IMR-90 (cell line): ENCODE measurements around the gene PC. TPM values are rescaled to one million over a fixed set of nuclear protein-coding genes. Genes with fewer than 3 reads are reported as not detected.
A peak's percentile ranks its signal among the peaks of the same experiment; 100 is the strongest.

ENCODE experiments used
- ATAC-seq: fragments of 200-7000 bp; cut with Tn5 transposase; 2 replicates; pipeline ENCODE4 v1.9.1; 2020; ENCODE audit warnings: low read depth, mild to moderate bottlenecking, moderate library complexity
- BruUV-seq: library from RNA; stranded (reverse); fragments of 400-500 nt; replicated peaks from 2 replicates; lab custom pipeline; 2021; lab: Mats Ljungman, UMichigan
- CTCF ChIA-PET: fragments of 300-600 bp; formaldehyde crosslinking; extraction: SDS; loops from one replicate; lab custom pipeline; 2021; ENCODE audit warnings: antibody characterized with exemption; lab: Yijun Ruan, JAX
- POLR2A ChIA-PET: fragments of 300-600 bp; sonication (Branson Sonifier 250); formaldehyde crosslinking; loops from one replicate; lab custom pipeline; 2022; ENCODE audit warnings: antibody characterized with exemption; ENCODE audit not compliant: unreplicated experiment; lab: Charles Lee
- DNase-seq: peaks from one replicate; pipeline ENCODE4 v3.0.0; 2013
- H2AFZ ChIP-seq: replicated peaks from 2 replicates; pipeline ENCODE3; 2013; ENCODE audit warnings: low read length, mild to moderate bottlenecking; ENCODE audit not compliant: poor library complexity
- H2AK5ac ChIP-seq: 2 replicates; pipeline ENCODE4 v1.6.1; 2013; ENCODE audit warnings: low read depth, low read length, inconsistent platforms
- H2AK9ac ChIP-seq: replicated peaks from 2 replicates; pipeline ENCODE3; 2013; ENCODE audit warnings: mild to moderate bottlenecking, low read depth, low read length, moderate library complexity; ENCODE audit not compliant: poor library complexity
- H2BK120ac ChIP-seq: 2 replicates; pipeline ENCODE4 v1.6.1; 2013; ENCODE audit warnings: low read depth, low read length, inconsistent platforms
- H2BK15ac ChIP-seq: 3 replicates; pipeline ENCODE4 v1.6.1; 2013; ENCODE audit warnings: low read depth, low read length, inconsistent platforms
- H2BK20ac ChIP-seq: 2 replicates; pipeline ENCODE4 v1.6.1; 2013; ENCODE audit warnings: low read depth, mild to moderate bottlenecking, inconsistent platforms, low read length, moderate library complexity
- H2BK5ac ChIP-seq: 2 replicates; pipeline ENCODE4 v1.6.1; 2013; ENCODE audit warnings: mild to moderate bottlenecking, low read depth, low read length, inconsistent platforms; ENCODE audit not compliant: poor library complexity, severe bottlenecking
- H3K14ac ChIP-seq: replicated peaks from 2 replicates; pipeline ENCODE4 v1.6.1; 2013; ENCODE audit warnings: low read depth, low read length, inconsistent platforms
- H3K18ac ChIP-seq: 2 replicates; pipeline ENCODE4 v1.6.1; 2013; ENCODE audit warnings: low read depth, low read length, control low read depth
- H3K23ac ChIP-seq: 2 replicates; pipeline ENCODE4 v1.6.1; 2013; ENCODE audit warnings: low read depth, low read length, inconsistent platforms
- H3K27ac ChIP-seq: 2 replicates; pipeline ENCODE4 v1.5.1; 2013; ENCODE audit warnings: mild to moderate bottlenecking, control low read depth, low read length; ENCODE audit not compliant: insufficient read depth
- H3K27me3 ChIP-seq: 2 replicates; pipeline ENCODE4 v1.6.1; 2013; ENCODE audit warnings: low read length; ENCODE audit not compliant: control insufficient read depth, insufficient read depth
- H3K36me3 ChIP-seq: 2 replicates; pipeline ENCODE4 v1.6.1; 2013; ENCODE audit warnings: low read length, mixed read lengths; ENCODE audit not compliant: control insufficient read depth, insufficient read depth
- H3K4ac ChIP-seq: 2 replicates; pipeline ENCODE4 v1.6.1; 2013; ENCODE audit warnings: low read depth, low read length, inconsistent platforms
- H3K4me1 ChIP-seq: 2 replicates; pipeline ENCODE4 v1.6.1; 2013; ENCODE audit warnings: low read length, mixed read lengths; ENCODE audit not compliant: control insufficient read depth, insufficient read depth
- H3K4me2 ChIP-seq: 2 replicates; pipeline ENCODE4 v1.6.1; 2013; ENCODE audit warnings: low read depth, mild to moderate bottlenecking, control low read depth, low read length, moderate library complexity
- H3K4me3 ChIP-seq: 2 replicates; pipeline ENCODE4 v1.5.1; 2013; ENCODE audit warnings: low read depth, mild to moderate bottlenecking, control low read depth, low read length, moderate library complexity; ENCODE audit not compliant: insufficient read depth
- H3K56ac ChIP-seq: 2 replicates; pipeline ENCODE4 v1.6.1; 2013; ENCODE audit warnings: low read length, inconsistent platforms; ENCODE audit not compliant: insufficient read depth; ENCODE audit errors: extremely low read depth
- H3K79me1 ChIP-seq, 2 experiments: 2 replicates each; pipeline ENCODE4 v1.6.1; 2013; ENCODE audit warnings: low read length in 2 of 2, inconsistent platforms in 1 of 2, low read depth in 1 of 2
- H3K9ac ChIP-seq: 2 replicates; pipeline ENCODE4 v1.6.1; 2013; ENCODE audit warnings: low read depth, low read length, control low read depth
- H3K9me1 ChIP-seq: 2 replicates; pipeline ENCODE4 v1.6.1; 2013; ENCODE audit warnings: low read length, inconsistent platforms; ENCODE audit not compliant: insufficient read depth
- H3K9me3 ChIP-seq: 2 replicates; pipeline ENCODE4 v1.6.1; 2013; ENCODE audit warnings: low read length; ENCODE audit not compliant: control insufficient read depth, insufficient read depth
- H4K20me1 ChIP-seq: 2 replicates; pipeline ENCODE4 v1.6.1; 2013; ENCODE audit warnings: low read length, inconsistent platforms; ENCODE audit not compliant: insufficient read depth
- H4K5ac ChIP-seq: 2 replicates; pipeline ENCODE4 v1.6.1; 2013; ENCODE audit warnings: mild to moderate bottlenecking, low read depth, low read length, control low read depth
- H4K8ac ChIP-seq, 2 experiments: 2 replicates each; pipeline ENCODE4 v1.6.1; 2013; ENCODE audit warnings: low read depth in 2 of 2, low read length in 2 of 2, control low read depth in 1 of 2, inconsistent platforms in 1 of 2
- H4K91ac ChIP-seq: 2 replicates; pipeline ENCODE4 v1.6.1; 2013; ENCODE audit warnings: low read depth, low read length, inconsistent platforms; ENCODE audit not compliant: insufficient read depth
- BHLHE40 ChIP-seq: fragments of 150-350 bp; IDR thresholded peaks from 2 replicates; pipeline ENCODE4 v1.6.1; 2016; ENCODE audit warnings: mild to moderate bottlenecking, low read depth, low read length
- ELK1 ChIP-seq: fragments of 150-350 bp; IDR thresholded peaks from 2 replicates; pipeline ENCODE4 v1.6.1; 2016; ENCODE audit warnings: low read depth, mild to moderate bottlenecking, low read length, moderate library complexity, borderline replicate concordance
- WGBS, 2 experiments: methylation state at CpG; one replicate each; pipeline versions ENCODE4 v1.1.5 to v1.1.7; 2013; ENCODE audit warnings: missing lambda C conversion rate in 2 of 2; ENCODE audit not compliant: insufficient read length in 1 of 2; ENCODE audit errors: extremely low coverage in 2 of 2; 5-methylcytosine and 5-hydroxymethylcytosine counted together
- dilution Hi-C: fragments of 300-500 bp; cut with HindIII; formaldehyde crosslinking; loops from one replicate; pipeline ENCODE4 v1.14.3; 2018; ENCODE audit warnings: low sequenced_read_pairs; ENCODE audit not compliant: unreplicated experiment
- in situ Hi-C: fragments of 300-500 bp; cut with MboI; formaldehyde crosslinking; loops from 3 replicates; pipeline ENCODE4 v1.14.3; 2019; ENCODE audit warnings: low sequenced_read_pairs, inconsistent platforms, mixed read lengths
- intact Hi-C: fragments of 100-400 bp; cut with micrococcal nuclease; formaldehyde crosslinking; loops from 2 replicates; pipeline ENCODE4 v1.10.0; 2022
- polyA plus RNA-seq, 3 experiments: library from polyadenylated mRNA; depleted of rRNA; stranded (reverse); fragments of >200 nt; gene quantifications; 2 replicates each; pipeline ENCODE4 v1.2.3, GENCODE V29; 2012; ENCODE audit warnings: low replicate concordance in 1 of 3
- total RNA-seq: library from RNA; depleted of rRNA; stranded (reverse); fragments of >200 nt; gene quantifications from 2 replicates; pipeline ENCODE4 v1.2.3, GENCODE V29; 2012

The PC gene
- total and polyA plus RNA-seq, 2 of the 4 experiments (the other 2 are of a cell fraction): 13.6 to 15.7 TPM

- POLR2A ChIA-PET: no interaction called here
- H2BK15ac ChIP-seq: 0 out of 3 replicates have a peak overlapping the region, but pooled peaks have one; percentile 43
- in situ Hi-C loops: no loop called here
Observed at GRCh38 chr11:66878474-66878873, 79.7 kb downstream of the PC start.

More at GRCh38 chr11:66878474-66878873, 79.7 kb downstream of the PC start:
- Histone ChIP-seq H3K23ac (0 out of 2 replicates have a peak overlapping the region, but pooled peaks have one; percentile 33), H2BK120ac (peak overlapping the region; percentile 52; the same call in 1 of the 2 replicates), H3K4ac (peak overlapping the region; percentile 38; the same call in 1 of the 2 replicates), H3K4me1 (peaks cover 39% of the 10 kb centered on the region), H4K91ac (peak overlapping the region; percentile 11; the same call in 1 of the 2 replicates), H2AK5ac (peak overlapping the region; percentile 71; the same call in 1 of the 2 replicates), H3K56ac (no peak overlapping the region), H2BK20ac (no peak overlapping the region; the same call in 1 of the 2 replicates), H2AK9ac (peak overlapping the region; percentile 40), H3K36me3 (no peaks in the 10 kb centered on the region), H3K4me2 (peak overlapping the region; percentile 18; the same call in 1 of the 2 replicates), H3K9ac (no peak overlapping the region), H4K5ac (peak overlapping the region; percentile 10; the same call in 1 of the 2 replicates), H4K8ac (peak overlapping the region; percentile 30 to 47; a peak in 2 of 4 replicates), H3K4me3 (no peak overlapping the region), H3K9me3 (no peaks in the 10 kb centered on the region), H2AFZ (peak overlapping the region; percentile 28), H3K79me1 (peaks cover 0 to 16% of the 10 kb centered on the region in 2 experiments; a peak in 2 of 4 replicates), H3K18ac (no peak overlapping the region), H3K9me1 (peaks cover 5% of the 10 kb centered on the region), H3K27me3 (no peaks in the 10 kb centered on the region), H2BK5ac (no peak overlapping the region), H3K14ac (no peak overlapping the region), H3K27ac (no peak overlapping the region), H4K20me1 (no peaks in the 10 kb centered on the region)
- CTCF ChIA-PET: no interaction called here
- WGBS, 2 experiments: 80% methylated on average over 1 of the region's 12 CpGs; no CpG with 5 or more reads in 1 of the 2 experiments
- TF ChIP-seq BHLHE40 (peak; percentile 53; the same call in 1 of the 2 replicates), ELK1 (no peak)
- ATAC-seq (peak; percentile 30), DNase-seq (peak; percentile 29)
- no TSS peak for BruUV-seq
- dilution Hi-C loops: no loop called here
- intact Hi-C loops: no loop called here
